ENCODE results near the gene DHX34. TPM values are rescaled to one million over a fixed set of nuclear protein-coding genes. Genes with fewer than 3 reads are reported as not detected.
"Not testable (repeated sequence)": the region's sequence is repeated elsewhere in the genome, so short reads cannot be mapped to it uniquely, and the experiment has no call there.

DHX34 gene
- total RNA-seq, 4 donors from 2014 or later, result 10.7 to 20.8 (median 17.7) TPM

- Histone ChIP-seq H3K36me3 (no peaks in the 10 kb centered on the region), H3K27me3 (no peaks in the 10 kb centered on the region), H3K4me1 (peaks cover 0 to 12% (median 0%) of the 10 kb centered on the region in 3 donors), H3K9me3 (no peaks in the 10 kb centered on the region), H3K4me3 (no peak overlapping the region), H3K27ac (no peak overlapping the region)
- intact Hi-C loops (cut with DNase I), result no loop called here
- TF ChIP-seq CTCF (IDR thresholded peaks at IDR 0.05), result no peak
- TF ChIP-seq POLR2A (IDR thresholded peaks at IDR 0.05), result no peak
- WGBS, 2 donors, result 72 to 75% methylated on average over 10 of the region's 10 CpGs
- no peak for DNase-seq
Measured at GRCh38 chr19:47339196-47339880, 9.8 kb upstream of the DHX34 start.

GRCh38 chr19:47340477-47341208 is 8.5 kb upstream of the DHX34 start:
- H3K27me3 ChIP-seq, result no peaks in the 10 kb centered on the region
- DNase-seq, result no peak
- TF ChIP-seq POLR2A (IDR thresholded peaks at IDR 0.05) (no peak), CTCF (IDR thresholded peaks at IDR 0.05) (no peak)
- no peaks in the 10 kb centered on the region for H3K36me3 ChIP-seq
- no peaks in the 10 kb centered on the region for H3K9me3 ChIP-seq
- H3K4me1 ChIP-seq, result peaks cover 0 to 8% (median 0%) of the 10 kb centered on the region in 3 donors
- WGBS, 2 donors, result 74 to 97% methylated on average over 3 to 8 of the region's 29 CpGs
- H3K27ac ChIP-seq, result no peak overlapping the region
- no peak overlapping the region for H3K4me3 ChIP-seq
- intact Hi-C loops (cut with DNase I), result no loop called here

GRCh38 chr19:47341734-47342133 is 7.4 kb upstream of the DHX34 start:
- DNase-seq, result no peak
- Histone ChIP-seq H3K27me3 (no peaks in the 10 kb centered on the region), H3K27ac (no peak overlapping the region), H3K4me3 (no peak overlapping the region), H3K36me3 (no peaks in the 10 kb centered on the region), H3K4me1 (peaks cover 0 to under 1% (median 0%) of the 10 kb centered on the region in 3 donors), H3K9me3 (no peaks in the 10 kb centered on the region)
- 89 to 91% methylated on average over 3 to 4 of the region's 4 CpGs for WGBS, 2 donors
- intact Hi-C loops (cut with DNase I), result no loop called here
- TF ChIP-seq CTCF (IDR thresholded peaks at IDR 0.05) (no peak), POLR2A (IDR thresholded peaks at IDR 0.05) (no peak)

- intact Hi-C loops (cut with DNase I), result no loop called here
- DNase-seq, result no peak
- Histone ChIP-seq H3K9me3 (no peaks in the 10 kb centered on the region), H3K4me1 (no peaks in the 10 kb centered on the region), H3K27me3 (no peaks in the 10 kb centered on the region), H3K36me3 (no peaks in the 10 kb centered on the region), H3K27ac (no peak overlapping the region), H3K4me3 (no peak overlapping the region)
- TF ChIP-seq CTCF (IDR thresholded peaks at IDR 0.05) (no peak), POLR2A (IDR thresholded peaks at IDR 0.05) (no peak)
- 73 to 83% methylated on average over 10 to 11 of the region's 11 CpGs for WGBS, 2 donors
Measured at GRCh38 chr19:47343194-47343802, 5.8 kb upstream of the DHX34 start.

GRCh38 chr19:47344425-47344824 is 4.7 kb upstream of the DHX34 start:
- intact Hi-C loops (cut with DNase I), result no loop called here
- no peak for TF ChIP-seq CTCF (IDR thresholded peaks at IDR 0.05)
- no peak for TF ChIP-seq POLR2A (IDR thresholded peaks at IDR 0.05)
- Histone ChIP-seq H3K27me3 (no peaks in the 10 kb centered on the region), H3K9me3 (no peaks in the 10 kb centered on the region), H3K4me3 (no peak overlapping the region), H3K27ac (no peak overlapping the region), H3K36me3 (no peaks in the 10 kb centered on the region), H3K4me1 (peaks cover 0 to 6% (median 3%) of the 10 kb centered on the region in 3 donors)
- 88 to 100% methylated on average over 1 of the region's 1 CpG for WGBS, 2 donors
- DNase-seq, result no peak

GRCh38 chr19:47346024-47346423 is 3.1 kb upstream of the DHX34 start:
- H3K36me3 ChIP-seq; H3K27ac ChIP-seq; intact Hi-C loops (cut with DNase I); H3K27me3 ChIP-seq; H3K4me3 ChIP-seq; H3K9me3 ChIP-seq; DNase-seq: not testable (repeated sequence)
- peaks cover 10 to 22% (median 13%) of the 10 kb centered on the region in 3 donors for H3K4me1 ChIP-seq
- WGBS, 2 donors, result 84 to 87% methylated on average over 5 to 6 of the region's 6 CpGs

All from esophagus squamous epithelium (tissue), 5 donors.